ENCODE data around the gene LGALS13. TPM values are rescaled to one million over a fixed set of nuclear protein-coding genes. Genes with fewer than 3 reads are reported as not detected.
"Not testable (repeated sequence)": the region's sequence is repeated elsewhere in the genome, so short reads cannot be mapped to it uniquely, and the experiment has no call there.

Gene LGALS13
- total RNA-seq, 1 donor from 2014 or later: not detected

DNA sequence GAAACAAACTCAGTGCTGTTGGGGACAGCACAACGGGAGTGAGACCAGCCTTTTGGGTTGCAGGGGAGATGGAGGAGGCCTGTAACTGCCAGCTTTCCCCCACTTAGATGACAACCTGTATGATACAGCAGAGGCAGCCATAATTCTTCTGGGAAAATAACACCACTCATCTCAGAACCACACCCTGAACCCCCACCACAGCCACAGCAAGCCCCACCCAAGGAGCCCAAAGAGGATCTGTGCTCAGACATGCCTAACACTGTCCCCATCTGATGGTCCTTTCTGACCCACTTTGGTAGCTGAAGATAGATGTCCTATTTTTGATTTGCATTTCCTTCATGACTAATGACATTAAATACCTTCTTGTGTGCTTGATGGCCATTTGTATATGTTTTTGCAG, 15.4 kb downstream of the LGALS13 start:
- no peaks in the 10 kb centered on the region for H3K4me1 ChIP-seq (ENCODE audit: insufficient read depth, low read length)
- peaks cover 4% of the 10 kb centered on the region for H3K9me3 Mint-ChIP-seq (ENCODE audit: unreplicated experiment)
- no peak overlapping the region for H3K4me3 ChIP-seq (ENCODE audit: insufficient read depth, low read depth, low read length)
- FAIRE-seq (no peak), DNase-seq (ENCODE audit: low read depth) (no peak)
- no peak overlapping the region for H3K27ac ChIP-seq (ENCODE audit: low read depth, low read length)
- H3K79me2 ChIP-seq (ENCODE audit: insufficient read depth, low read length): no peaks in the 10 kb centered on the region
- H3K36me3 ChIP-seq (ENCODE audit: insufficient read depth, low read length): no peaks in the 10 kb centered on the region
- H3K27me3 Mint-ChIP-seq (ENCODE audit: low read depth, unreplicated experiment): peaks cover 53% of the 10 kb centered on the region
- no peaks in the 10 kb centered on the region for H4K20me1 ChIP-seq (ENCODE audit: insufficient read depth, low read length)
- no peak overlapping the region for H3K4me2 ChIP-seq (ENCODE audit: low read length)
- no peak for TF ChIP-seq EZH2 (IDR thresholded peaks at IDR 0.05; ENCODE audit: insufficient read depth, low read length)
- TF ChIP-seq, protein P1, sequence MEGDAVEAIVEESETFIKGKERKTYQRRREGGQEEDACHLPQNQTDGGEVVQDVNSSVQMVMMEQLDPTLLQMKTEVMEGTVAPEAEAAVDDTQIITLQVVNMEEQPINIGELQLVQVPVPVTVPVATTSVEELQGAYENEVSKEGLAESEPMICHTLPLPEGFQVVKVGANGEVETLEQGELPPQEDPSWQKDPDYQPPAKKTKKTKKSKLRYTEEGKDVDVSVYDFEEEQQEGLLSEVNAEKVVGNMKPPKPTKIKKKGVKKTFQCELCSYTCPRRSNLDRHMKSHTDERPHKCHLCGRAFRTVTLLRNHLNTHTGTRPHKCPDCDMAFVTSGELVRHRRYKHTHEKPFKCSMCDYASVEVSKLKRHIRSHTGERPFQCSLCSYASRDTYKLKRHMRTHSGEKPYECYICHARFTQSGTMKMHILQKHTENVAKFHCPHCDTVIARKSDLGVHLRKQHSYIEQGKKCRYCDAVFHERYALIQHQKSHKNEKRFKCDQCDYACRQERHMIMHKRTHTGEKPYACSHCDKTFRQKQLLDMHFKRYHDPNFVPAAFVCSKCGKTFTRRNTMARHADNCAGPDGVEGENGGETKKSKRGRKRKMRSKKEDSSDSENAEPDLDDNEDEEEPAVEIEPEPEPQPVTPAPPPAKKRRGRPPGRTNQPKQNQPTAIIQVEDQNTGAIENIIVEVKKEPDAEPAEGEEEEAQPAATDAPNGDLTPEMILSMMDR (IDR thresholded peaks at IDR 0.05; ENCODE audit: insufficient read depth, low read depth, low read length): no peak
- no peak overlapping the region for H3K4me3 Mint-ChIP-seq (ENCODE audit: unreplicated experiment)
- H2AFZ ChIP-seq (ENCODE audit: low read depth, low read length): no peak overlapping the region
- H3K27me3 ChIP-seq (ENCODE audit: insufficient read depth, low read length): no peaks in the 10 kb centered on the region
- no peak overlapping the region for H3K9ac ChIP-seq (ENCODE audit: low read length)
- H3K4me1 Mint-ChIP-seq (ENCODE audit: low read depth, unreplicated experiment): no peaks in the 10 kb centered on the region
- no peak overlapping the region for H3K27ac Mint-ChIP-seq (ENCODE audit: unreplicated experiment)
- H3K36me3 Mint-ChIP-seq (ENCODE audit: low read depth, unreplicated experiment): no peaks in the 10 kb centered on the region
- no peaks in the 10 kb centered on the region for H3K9me3 ChIP-seq (ENCODE audit: insufficient read depth, low read depth, low read length)

DNA sequence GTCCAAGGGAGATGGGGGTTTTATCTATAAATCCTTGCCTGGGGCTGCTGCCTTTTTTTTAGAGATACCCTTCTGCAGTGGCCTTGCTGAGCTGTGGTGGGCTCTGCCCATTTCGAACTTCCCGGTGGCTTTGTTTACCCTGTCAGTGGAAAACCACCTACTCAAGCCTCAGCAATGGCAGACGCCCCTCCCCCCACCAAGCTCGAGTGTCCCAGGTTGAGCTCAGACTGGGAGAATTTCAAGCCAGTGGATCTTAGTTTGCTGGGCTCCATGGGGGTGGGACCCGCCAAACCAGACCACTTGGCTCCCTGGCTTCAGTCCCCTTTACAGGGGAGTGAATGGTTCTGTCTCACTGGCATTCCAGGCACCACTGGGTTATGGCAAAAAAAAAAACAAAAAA, 21.6 kb downstream of the LGALS13 start:
- Histone ChIP-seq H3K27me3 (ENCODE audit: insufficient read depth, low read length) (no peaks in the 10 kb centered on the region), H4K20me1 (ENCODE audit: insufficient read depth, low read length) (no peaks in the 10 kb centered on the region), H3K79me2 (ENCODE audit: insufficient read depth, low read length) (no peaks in the 10 kb centered on the region), H3K4me2 (ENCODE audit: low read length) (no peak overlapping the region), H3K27ac (ENCODE audit: low read depth, low read length) (no peak overlapping the region), H3K36me3 (ENCODE audit: insufficient read depth, low read length) (no peaks in the 10 kb centered on the region), H3K9me3 (ENCODE audit: insufficient read depth, low read depth, low read length) (no peaks in the 10 kb centered on the region), H3K9ac (ENCODE audit: low read length) (no peak overlapping the region), H3K4me3 (ENCODE audit: insufficient read depth, low read depth, low read length) (no peak overlapping the region), H2AFZ (ENCODE audit: low read depth, low read length) (no peak overlapping the region), H3K4me1 (ENCODE audit: insufficient read depth, low read length) (no peaks in the 10 kb centered on the region)
- no peaks in the 10 kb centered on the region for H3K9me3 Mint-ChIP-seq (ENCODE audit: unreplicated experiment)
- TF ChIP-seq, protein P1 (IDR thresholded peaks at IDR 0.05; ENCODE audit: insufficient read depth, low read depth, low read length): no peak
- H3K27ac Mint-ChIP-seq (ENCODE audit: unreplicated experiment): no peak overlapping the region
- DNase-seq (ENCODE audit: low read depth) (no peak), FAIRE-seq (no peak)
- H3K4me1 Mint-ChIP-seq (ENCODE audit: low read depth, unreplicated experiment): no peaks in the 10 kb centered on the region
- H3K36me3 Mint-ChIP-seq (ENCODE audit: low read depth, unreplicated experiment): no peaks in the 10 kb centered on the region
- H3K4me3 Mint-ChIP-seq (ENCODE audit: unreplicated experiment): no peak overlapping the region
- H3K27me3 Mint-ChIP-seq (ENCODE audit: low read depth, unreplicated experiment): peaks cover 60% of the 10 kb centered on the region

DNA sequence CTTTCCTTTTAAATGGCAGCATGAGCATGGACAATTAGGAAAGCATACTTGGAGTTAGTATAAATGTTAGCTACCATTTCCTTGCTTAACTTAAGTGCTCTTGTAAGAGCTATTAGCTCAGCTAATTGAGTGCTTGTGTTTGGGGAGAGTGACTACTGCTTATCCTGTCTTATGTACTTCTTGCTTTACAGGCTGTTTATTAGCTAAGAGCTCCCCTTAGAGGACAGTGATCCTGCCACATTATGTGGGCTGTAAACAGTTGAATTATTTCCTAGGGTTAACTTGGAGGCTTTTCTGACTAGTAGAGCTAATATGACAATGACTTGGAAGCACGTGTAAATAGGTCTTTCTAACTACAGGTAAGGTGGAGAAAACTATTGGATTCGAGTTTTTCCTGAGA, 25.3 kb downstream of the LGALS13 start:
- H3K27me3 ChIP-seq (ENCODE audit: insufficient read depth, low read length); H3K4me2 ChIP-seq (ENCODE audit: low read length); H3K9me3 Mint-ChIP-seq (ENCODE audit: unreplicated experiment); H3K79me2 ChIP-seq (ENCODE audit: insufficient read depth, low read length); H3K36me3 ChIP-seq (ENCODE audit: insufficient read depth, low read length); FAIRE-seq; H3K9ac ChIP-seq (ENCODE audit: low read length); H3K36me3 Mint-ChIP-seq (ENCODE audit: low read depth, unreplicated experiment); H4K20me1 ChIP-seq (ENCODE audit: insufficient read depth, low read length); DNase-seq (ENCODE audit: low read depth); H3K4me1 Mint-ChIP-seq (ENCODE audit: low read depth, unreplicated experiment); H2AFZ ChIP-seq (ENCODE audit: low read depth, low read length); H3K4me3 ChIP-seq (ENCODE audit: insufficient read depth, low read depth, low read length); H3K27ac Mint-ChIP-seq (ENCODE audit: unreplicated experiment); H3K27ac ChIP-seq (ENCODE audit: low read depth, low read length); H3K4me1 ChIP-seq (ENCODE audit: insufficient read depth, low read length); H3K4me3 Mint-ChIP-seq (ENCODE audit: unreplicated experiment); H3K9me3 ChIP-seq (ENCODE audit: insufficient read depth, low read depth, low read length): not testable (repeated sequence)
- peaks cover 25% of the 10 kb centered on the region for H3K27me3 Mint-ChIP-seq (ENCODE audit: low read depth, unreplicated experiment)
